NOMO-1 treated with DMSO at 0.1 percent for 48 hours (cell line): ENCODE results near the gene BRWD1.

ENCODE experiments used
- DNase-seq: peaks from one replicate; lab custom pipeline; 2025; ENCODE audit not compliant: unreplicated experiment; lab: John Stamatoyannopoulos, UW

Gene BRWD1

GRCh38 chr21:39137248-39138178 is 175.9 kb downstream of the BRWD1 start:
- DNase-seq = no peak

- DNase-seq = no peak
Observed at GRCh38 chr21:39136711-39137110, 176.7 kb downstream of the BRWD1 start.

DNA sequence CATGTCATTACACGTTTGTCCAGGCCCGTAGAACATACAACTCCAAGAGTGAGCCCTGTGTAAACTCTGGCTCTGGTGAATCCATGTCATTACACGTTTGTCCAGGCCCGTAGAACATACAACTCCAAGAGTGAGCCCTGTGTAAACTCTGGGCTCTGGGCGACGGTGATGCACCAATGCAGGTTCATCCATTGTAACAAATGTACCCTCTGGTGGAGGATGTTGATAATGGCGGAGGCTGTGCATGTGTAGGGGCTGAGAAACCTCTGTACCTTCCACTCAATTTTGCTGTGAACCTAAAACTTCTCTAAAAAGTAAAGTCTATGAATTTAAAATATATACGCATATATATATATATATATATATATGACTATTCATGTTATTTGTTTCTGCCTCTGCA is 177.3 kb downstream of the BRWD1 start:
- DNase-seq = peak; percentile 39

DNA sequence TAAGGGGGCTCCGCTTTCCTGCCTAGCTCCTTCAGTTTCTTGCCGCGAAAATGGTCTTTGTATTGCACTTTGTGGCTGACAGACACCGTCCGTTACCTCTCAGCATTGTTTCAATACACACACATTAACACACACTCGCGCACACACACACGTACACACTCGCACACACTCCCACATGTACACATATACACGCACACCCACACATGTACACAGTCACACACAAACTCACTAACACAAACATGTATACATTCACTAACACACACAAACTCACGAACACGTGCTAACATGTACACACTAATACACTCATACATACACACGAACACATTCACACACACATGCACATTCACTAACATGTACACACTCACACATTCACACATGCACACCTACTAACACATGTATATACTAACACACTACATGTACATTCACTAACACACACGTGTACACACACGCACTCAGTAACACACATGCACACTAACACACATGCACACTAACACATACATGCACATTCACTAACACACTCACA is 179.1 kb downstream of the BRWD1 start:
- DNase-seq = no peak
